ENCODE measurements around the gene ANO2. TPM values are rescaled to one million over a fixed set of nuclear protein-coding genes. Genes with fewer than 3 reads are reported as not detected.

Gene ANO2
- total RNA-seq, 4 donors from 2014 or later, result 1.4 to 3.3 (median 2.7) TPM; not detected in 1

DNA sequence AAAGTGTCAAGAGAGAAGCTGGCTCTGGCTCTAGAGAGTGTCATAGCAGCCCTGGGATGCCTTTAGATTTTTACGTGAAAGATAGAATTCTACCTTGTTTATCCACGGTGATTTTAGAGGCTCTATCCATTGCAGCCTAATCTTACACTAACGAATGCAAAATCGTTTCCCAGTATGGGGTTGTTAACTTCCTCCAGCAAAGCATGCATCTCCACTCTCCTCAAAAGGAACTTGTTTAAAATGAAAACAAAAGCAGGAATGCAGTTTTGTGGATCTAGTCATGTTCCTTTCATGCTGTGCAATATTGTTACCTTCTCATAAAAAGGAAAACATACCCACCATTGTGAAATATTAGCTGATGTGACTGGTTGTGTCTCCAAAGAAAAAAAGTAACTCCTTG is 88.4 kb downstream of the ANO2 start:
- in situ Hi-C loops (cut with MboI; ENCODE audit: low pct_ligation_motif_present in 1 of 4, low pct_unique_long_range_greater_than_20kb in 1 of 4, low sequenced_read_pairs in 3 of 4) (no loop called here), intact Hi-C loops (cut with DNase I; ENCODE audit: low total_unique reads) (no loop called here)
- H3K9me3 ChIP-seq, result no peaks in the 10 kb centered on the region
- no peak overlapping the region for H3K4me3 ChIP-seq
- no peaks in the 10 kb centered on the region for H3K4me1 ChIP-seq
- H3K36me3 ChIP-seq, result no peaks in the 10 kb centered on the region
- no peak for DNase-seq
- TF ChIP-seq EP300 (IDR thresholded peaks at IDR 0.05; ENCODE audit: low read depth) (no peak), POLR2AphosphoS5 (IDR thresholded peaks at IDR 0.05) (no peak), POLR2A (IDR thresholded peaks at IDR 0.05) (no peak)
- TF ChIP-seq, protein P1, sequence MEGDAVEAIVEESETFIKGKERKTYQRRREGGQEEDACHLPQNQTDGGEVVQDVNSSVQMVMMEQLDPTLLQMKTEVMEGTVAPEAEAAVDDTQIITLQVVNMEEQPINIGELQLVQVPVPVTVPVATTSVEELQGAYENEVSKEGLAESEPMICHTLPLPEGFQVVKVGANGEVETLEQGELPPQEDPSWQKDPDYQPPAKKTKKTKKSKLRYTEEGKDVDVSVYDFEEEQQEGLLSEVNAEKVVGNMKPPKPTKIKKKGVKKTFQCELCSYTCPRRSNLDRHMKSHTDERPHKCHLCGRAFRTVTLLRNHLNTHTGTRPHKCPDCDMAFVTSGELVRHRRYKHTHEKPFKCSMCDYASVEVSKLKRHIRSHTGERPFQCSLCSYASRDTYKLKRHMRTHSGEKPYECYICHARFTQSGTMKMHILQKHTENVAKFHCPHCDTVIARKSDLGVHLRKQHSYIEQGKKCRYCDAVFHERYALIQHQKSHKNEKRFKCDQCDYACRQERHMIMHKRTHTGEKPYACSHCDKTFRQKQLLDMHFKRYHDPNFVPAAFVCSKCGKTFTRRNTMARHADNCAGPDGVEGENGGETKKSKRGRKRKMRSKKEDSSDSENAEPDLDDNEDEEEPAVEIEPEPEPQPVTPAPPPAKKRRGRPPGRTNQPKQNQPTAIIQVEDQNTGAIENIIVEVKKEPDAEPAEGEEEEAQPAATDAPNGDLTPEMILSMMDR (IDR thresholded peaks at IDR 0.05), result no peak
- WGBS, 2 donors (ENCODE audit: low coverage in 1 of 2), result 51 to 59% methylated on average over 4 of the region's 4 CpGs
- H3K27me3 ChIP-seq, result peaks cover 6% of the 10 kb centered on the region
- H3K27ac ChIP-seq, result no peak overlapping the region

DNA sequence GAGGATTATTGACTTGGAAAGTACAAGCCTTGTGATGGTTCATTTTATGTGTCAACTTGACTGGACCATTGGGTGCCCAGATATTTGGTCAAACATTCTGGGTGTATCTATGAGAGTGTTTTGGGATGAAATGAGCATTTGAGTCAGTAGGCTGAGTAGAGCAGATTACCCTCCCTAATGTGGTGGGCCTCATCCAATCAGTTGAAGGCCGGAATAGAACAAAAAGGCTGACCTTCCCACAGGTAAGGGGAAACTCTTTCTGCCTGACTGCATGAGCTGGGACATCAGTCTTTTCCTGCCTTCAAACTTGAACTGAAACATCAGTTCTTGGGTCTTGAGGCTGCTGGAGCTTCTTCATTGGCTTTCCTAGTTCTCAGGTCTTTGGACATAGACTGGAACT is 98.1 kb downstream of the ANO2 start:
- no peak overlapping the region for H3K27ac ChIP-seq
- H3K4me1 ChIP-seq, result no peaks in the 10 kb centered on the region
- DNase-seq, result no peak
- in situ Hi-C loops (cut with MboI; ENCODE audit: low pct_ligation_motif_present in 1 of 4, low pct_unique_long_range_greater_than_20kb in 1 of 4, low sequenced_read_pairs in 3 of 4), result no loop called here
- TF ChIP-seq EP300 (IDR thresholded peaks at IDR 0.05; ENCODE audit: low read depth), result no peak
- TF ChIP-seq, protein P1 (IDR thresholded peaks at IDR 0.05), result no peak
- no peak for TF ChIP-seq POLR2A (IDR thresholded peaks at IDR 0.05)
- TF ChIP-seq POLR2AphosphoS5 (IDR thresholded peaks at IDR 0.05), result no peak
- no peaks in the 10 kb centered on the region for H3K27me3 ChIP-seq
- intact Hi-C loops (cut with DNase I; ENCODE audit: low total_unique reads), result no loop called here
- 80 to 85% methylated on average over 1 of the region's 1 CpG for WGBS, 2 donors (ENCODE audit: low coverage in 1 of 2)
- no peaks in the 10 kb centered on the region for H3K9me3 ChIP-seq
- H3K36me3 ChIP-seq, result no peaks in the 10 kb centered on the region
- no peak overlapping the region for H3K4me3 ChIP-seq

- DNase-seq, result no peak
- H3K36me3 ChIP-seq, result no peaks in the 10 kb centered on the region
- no peak overlapping the region for H3K4me3 ChIP-seq
- no peaks in the 10 kb centered on the region for H3K4me1 ChIP-seq
- TF ChIP-seq POLR2AphosphoS5 (IDR thresholded peaks at IDR 0.05) (no peak), POLR2A (IDR thresholded peaks at IDR 0.05) (no peak), EP300 (IDR thresholded peaks at IDR 0.05; ENCODE audit: low read depth) (no peak)
- TF ChIP-seq, protein P1 (IDR thresholded peaks at IDR 0.05), result no peak
- no peak overlapping the region for H3K27ac ChIP-seq
- in situ Hi-C loops (cut with MboI; ENCODE audit: low pct_ligation_motif_present in 1 of 4, low pct_unique_long_range_greater_than_20kb in 1 of 4, low sequenced_read_pairs in 3 of 4) (no loop called here), intact Hi-C loops (cut with DNase I; ENCODE audit: low total_unique reads) (no loop called here)
- H3K27me3 ChIP-seq, result no peaks in the 10 kb centered on the region
- 80 to 84% methylated on average over 2 to 9 of the region's 9 CpGs for WGBS, 2 donors (ENCODE audit: low coverage in 1 of 2)
- H3K9me3 ChIP-seq, result no peaks in the 10 kb centered on the region
Measured at GRCh38 chr12:5840944-5841343, 104.1 kb downstream of the ANO2 start.

DNA sequence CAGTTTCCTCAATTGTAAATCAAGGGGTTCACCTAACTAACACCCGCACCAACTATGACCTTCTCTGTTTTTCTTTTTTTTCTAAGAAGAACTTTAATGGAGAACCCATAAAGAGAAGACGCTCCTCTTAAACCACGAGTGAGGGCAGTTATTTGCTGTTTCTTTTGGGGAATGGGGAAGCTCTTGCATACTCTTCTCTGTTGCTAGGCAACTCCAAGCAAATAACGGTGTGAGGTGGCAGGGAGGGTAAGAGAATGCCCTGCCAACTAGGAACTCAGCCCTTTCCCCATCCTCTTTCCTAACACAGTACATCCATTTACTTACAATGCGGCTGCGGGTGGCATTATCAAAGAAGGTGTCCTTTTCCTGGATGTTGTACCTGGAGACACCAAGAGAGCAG is 114.9 kb downstream of the ANO2 start:
- Histone ChIP-seq H3K9me3 (no peaks in the 10 kb centered on the region), H3K36me3 (no peaks in the 10 kb centered on the region), H3K4me3 (no peak overlapping the region), H3K27me3 (peaks cover 7% of the 10 kb centered on the region), H3K27ac (no peak overlapping the region), H3K4me1 (no peaks in the 10 kb centered on the region)
- TF ChIP-seq POLR2AphosphoS5 (IDR thresholded peaks at IDR 0.05) (no peak), EP300 (IDR thresholded peaks at IDR 0.05; ENCODE audit: low read depth) (no peak), POLR2A (IDR thresholded peaks at IDR 0.05) (no peak)
- TF ChIP-seq, protein P1 (IDR thresholded peaks at IDR 0.05), result no peak
- intact Hi-C loops (cut with DNase I; ENCODE audit: low total_unique reads) (no loop called here), in situ Hi-C loops (cut with MboI; ENCODE audit: low pct_ligation_motif_present in 1 of 4, low pct_unique_long_range_greater_than_20kb in 1 of 4, low sequenced_read_pairs in 3 of 4) (no loop called here)
- WGBS, 2 donors (ENCODE audit: low coverage in 1 of 2), result 56% methylated on average over 6 of the region's 6 CpGs
- no peak for DNase-seq

Measured in transverse colon (tissue), 4 donors.